ENCODE measurements around the gene CDCA4. TPM values are rescaled to one million over a fixed set of nuclear protein-coding genes. Genes with fewer than 3 reads are reported as not detected.
A peak's percentile ranks its signal among the peaks of the same experiment; 100 is the strongest.

The CDCA4 gene
- total RNA-seq, 1 donor from 2014 or later, result 64.6 TPM

- Mint-ChIP-seq H3K36me3 (ENCODE audit: low read depth) (peaks cover 17% of the 10 kb centered on the region), H3K4me1 (peaks cover 67% of the 10 kb centered on the region), H3K9me3 (no peaks in the 10 kb centered on the region), H3K27ac (peak overlapping the region; percentile 87), H3K4me3 (peak overlapping the region; percentile 92), H3K27me3 (no peaks in the 10 kb centered on the region)
- DNase-seq, result no peak
- intact Hi-C loops (cut with micrococcal nuclease), result loop anchor here (10.0 kb wide), 1 partner anchor 232 kb away; no protein-coding TSS in a partner anchor
Measured at GRCh38 chr14:105063056-105063455, 42.2 kb upstream of the CDCA4 start.

DNA sequence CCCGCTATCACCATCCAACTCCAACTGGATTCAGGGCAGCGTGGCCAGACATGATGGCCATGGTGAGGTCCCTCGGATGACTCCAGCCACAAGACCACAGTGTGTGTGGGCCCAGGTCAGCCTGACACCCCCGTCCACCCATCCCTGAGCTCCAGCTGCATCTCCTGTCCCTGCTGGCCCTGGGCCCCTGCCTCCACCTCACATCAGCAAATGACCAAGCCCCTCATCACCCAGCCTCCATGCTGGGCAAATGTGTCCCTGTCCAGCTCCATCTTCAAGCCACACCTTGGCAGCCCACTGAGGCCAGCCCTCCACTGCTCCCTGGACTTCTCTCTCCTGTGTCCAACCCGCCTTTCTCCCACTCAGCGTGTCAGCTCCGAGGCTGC is 41.2 kb upstream of the CDCA4 start:
- Mint-ChIP-seq H3K9me3 (no peaks in the 10 kb centered on the region), H3K27ac (peak overlapping the region; percentile 96), H3K4me3 (peak overlapping the region; percentile 92), H3K27me3 (no peaks in the 10 kb centered on the region), H3K4me1 (peaks cover 61% of the 10 kb centered on the region), H3K36me3 (ENCODE audit: low read depth) (peaks cover 22% of the 10 kb centered on the region)
- intact Hi-C loops (cut with micrococcal nuclease), result loop anchor here (10.0 kb wide), 1 partner anchor 233 kb away; no protein-coding TSS in a partner anchor
- DNase-seq, result no peak

- DNase-seq, result peak; percentile 82
- intact Hi-C loops (cut with micrococcal nuclease), result loop anchor here (1.0 to 10.0 kb wide), 2 partner anchors 9 to 233 kb away; no protein-coding TSS in a partner anchor
- H3K9me3 Mint-ChIP-seq, result no peaks in the 10 kb centered on the region
- peaks cover 26% of the 10 kb centered on the region for H3K36me3 Mint-ChIP-seq (ENCODE audit: low read depth)
- peak overlapping the region; percentile 92 for H3K4me3 Mint-ChIP-seq
- no peaks in the 10 kb centered on the region for H3K27me3 Mint-ChIP-seq
- peak overlapping the region; percentile 96 for H3K27ac Mint-ChIP-seq
- peaks cover 58% of the 10 kb centered on the region for H3K4me1 Mint-ChIP-seq
Measured at GRCh38 chr14:105061428-105062047, 40.7 kb upstream of the CDCA4 start.

GRCh38 chr14:105060751-105061427 is 40.0 kb upstream of the CDCA4 start:
- DNase-seq, result peak; percentile 84
- Mint-ChIP-seq H3K4me1 (peaks cover 54% of the 10 kb centered on the region), H3K9me3 (no peaks in the 10 kb centered on the region), H3K27ac (peak overlapping the region; percentile 96), H3K36me3 (ENCODE audit: low read depth) (peaks cover 26% of the 10 kb centered on the region), H3K27me3 (no peaks in the 10 kb centered on the region), H3K4me3 (peak overlapping the region; percentile 92)
- intact Hi-C loops (cut with micrococcal nuclease), result loop anchor here (1.0 to 10.0 kb wide), 2 partner anchors 9 to 234 kb away; no protein-coding TSS in a partner anchor

- H3K9me3 Mint-ChIP-seq, result no peaks in the 10 kb centered on the region
- H3K27me3 Mint-ChIP-seq, result no peaks in the 10 kb centered on the region
- H3K4me1 Mint-ChIP-seq, result peaks cover 49% of the 10 kb centered on the region
- H3K4me3 Mint-ChIP-seq, result peak overlapping the region; percentile 92
- no peak for DNase-seq
- peaks cover 27% of the 10 kb centered on the region for H3K36me3 Mint-ChIP-seq (ENCODE audit: low read depth)
- H3K27ac Mint-ChIP-seq, result peak overlapping the region; percentile 96
- intact Hi-C loops (cut with micrococcal nuclease), result loop anchor here (10.0 kb wide), 1 partner anchor 235 kb away; no protein-coding TSS in a partner anchor
Measured at GRCh38 chr14:105059925-105060565, 39.2 kb upstream of the CDCA4 start.

DNA sequence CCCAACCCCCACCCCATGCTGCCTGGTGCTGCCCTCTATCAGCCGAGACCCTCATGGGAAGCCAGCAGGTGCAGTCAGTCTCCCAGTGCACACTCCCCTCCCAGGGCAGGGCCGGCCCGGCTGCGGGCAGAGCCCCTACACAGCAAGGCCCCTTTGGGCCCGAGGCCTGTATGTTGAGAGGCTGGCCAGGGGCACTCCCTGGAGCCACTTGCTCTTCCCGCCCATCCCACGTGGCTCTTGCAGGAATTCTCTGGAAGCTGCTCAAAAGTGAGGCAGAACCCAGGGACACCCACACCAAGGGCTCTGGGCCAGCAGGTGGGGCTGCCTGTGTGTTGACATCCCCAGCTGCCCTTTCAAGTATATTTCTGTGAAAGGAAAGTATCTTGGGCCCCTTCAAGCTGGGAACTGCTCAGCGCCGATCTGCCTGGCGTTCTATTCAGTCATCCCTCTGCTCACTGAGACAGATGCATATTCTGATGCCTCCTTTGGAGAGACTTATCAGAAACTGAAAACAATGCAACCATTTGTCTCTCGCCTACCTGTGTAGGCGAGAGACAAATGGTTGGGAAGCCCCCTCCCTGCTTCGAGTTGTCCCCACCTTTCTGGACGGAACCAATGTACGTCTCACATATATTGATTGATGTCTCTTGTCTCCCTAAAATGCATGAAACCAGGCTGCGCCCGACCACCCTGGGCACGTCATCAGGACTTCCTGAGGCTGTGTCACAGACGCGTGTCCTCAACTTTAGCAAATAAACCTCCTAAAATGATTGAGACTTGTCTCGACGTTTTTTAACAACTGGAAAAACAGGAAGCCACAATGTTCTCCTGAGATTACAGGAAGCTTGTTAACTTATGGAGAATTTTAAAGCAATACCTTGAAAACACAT is 38.4 kb upstream of the CDCA4 start:
- DNase-seq, result peak; percentile 79

DNA sequence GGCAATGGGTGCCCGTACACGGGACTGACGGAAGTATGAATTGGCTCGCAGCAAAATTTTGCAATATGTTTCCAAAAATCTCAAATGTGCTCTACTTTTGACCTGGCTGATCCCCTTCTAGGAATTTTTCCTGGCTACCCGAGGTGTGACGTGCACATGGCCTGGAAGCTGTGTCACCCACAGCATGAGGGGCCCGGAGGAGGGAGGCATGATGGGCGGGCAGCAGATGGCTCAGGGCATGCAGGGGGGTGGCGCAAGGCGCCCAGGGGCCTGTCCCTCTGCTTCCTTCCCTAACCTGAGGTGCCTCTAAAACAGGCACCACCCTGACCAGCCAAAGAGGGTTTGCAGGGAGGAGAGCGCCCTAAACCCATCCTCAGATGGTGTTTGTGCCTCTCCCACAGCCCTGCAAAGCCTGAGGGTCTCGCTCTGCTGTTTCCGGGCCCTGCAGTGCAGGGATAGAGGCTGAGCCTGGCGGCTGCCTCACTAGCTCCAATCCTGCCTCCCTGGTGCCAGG is 37.7 kb upstream of the CDCA4 start:
- Mint-ChIP-seq H3K4me3 (peak overlapping the region; percentile 17), H3K4me1 (peaks cover 42% of the 10 kb centered on the region), H3K36me3 (ENCODE audit: low read depth) (peaks cover 28% of the 10 kb centered on the region), H3K9me3 (no peaks in the 10 kb centered on the region), H3K27me3 (no peaks in the 10 kb centered on the region), H3K27ac (peak overlapping the region; percentile 96)
- DNase-seq, result no peak
- intact Hi-C loops (cut with micrococcal nuclease), result no loop called here

More for the DNA sequence above, 38.4 kb upstream of the CDCA4 start:
- intact Hi-C loops (cut with micrococcal nuclease), result no loop called here
- H3K4me3 Mint-ChIP-seq, result peak overlapping the region; percentile 92
- no peaks in the 10 kb centered on the region for H3K27me3 Mint-ChIP-seq
- no peaks in the 10 kb centered on the region for H3K9me3 Mint-ChIP-seq
- peaks cover 26% of the 10 kb centered on the region for H3K36me3 Mint-ChIP-seq (ENCODE audit: low read depth)
- peaks cover 43% of the 10 kb centered on the region for H3K4me1 Mint-ChIP-seq
- H3K27ac Mint-ChIP-seq, result peak overlapping the region; percentile 96

GRCh38 chr14:105056303-105056831 is 35.5 kb upstream of the CDCA4 start:
- peaks cover 28% of the 10 kb centered on the region for H3K4me1 Mint-ChIP-seq
- H3K9me3 Mint-ChIP-seq, result no peaks in the 10 kb centered on the region
- peaks cover 33% of the 10 kb centered on the region for H3K36me3 Mint-ChIP-seq (ENCODE audit: low read depth)

DNA sequence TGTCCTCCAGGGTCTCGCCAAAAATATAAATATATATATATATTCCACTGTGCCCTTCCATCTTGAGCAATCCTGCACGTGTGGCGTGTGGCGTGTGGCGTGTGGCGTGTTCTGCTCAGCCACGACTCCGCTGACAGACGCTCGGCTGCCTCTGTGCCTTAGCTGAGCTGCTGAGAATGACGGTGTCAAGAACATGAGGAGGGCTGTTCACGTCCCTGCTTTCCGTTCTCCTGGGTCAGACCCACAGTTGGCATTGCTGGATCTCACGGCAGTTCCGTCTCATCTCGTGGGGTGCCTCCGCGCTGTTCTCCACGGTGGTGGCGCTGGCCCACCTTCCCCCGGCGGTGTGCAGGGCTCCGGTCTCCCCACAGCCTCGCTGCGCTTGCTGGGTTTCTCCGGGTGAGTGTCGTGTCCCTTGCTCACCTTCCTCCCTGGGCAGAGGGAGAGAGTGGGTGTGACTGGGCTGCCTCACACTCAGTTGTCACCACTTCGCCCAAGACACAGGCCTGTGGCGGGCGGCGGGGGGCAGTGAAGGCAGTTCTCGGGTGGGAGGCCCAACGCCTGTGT is 34.9 kb upstream of the CDCA4 start:
- no peaks in the 10 kb centered on the region for H3K9me3 Mint-ChIP-seq
- intact Hi-C loops (cut with micrococcal nuclease), result no loop called here
- H3K27ac Mint-ChIP-seq, result no peak overlapping the region
- H3K4me1 Mint-ChIP-seq, result peaks cover 28% of the 10 kb centered on the region
- DNase-seq, result no peak
- H3K36me3 Mint-ChIP-seq (ENCODE audit: low read depth), result peaks cover 37% of the 10 kb centered on the region
- H3K27me3 Mint-ChIP-seq, result no peaks in the 10 kb centered on the region
- no peak overlapping the region for H3K4me3 Mint-ChIP-seq

More at GRCh38 chr14:105056303-105056831, 35.5 kb upstream of the CDCA4 start:
- DNase-seq, result no peak
- intact Hi-C loops (cut with micrococcal nuclease), result no loop called here
- Mint-ChIP-seq H3K4me3 (no peak overlapping the region), H3K27ac (no peak overlapping the region), H3K27me3 (no peaks in the 10 kb centered on the region)

- Mint-ChIP-seq H3K9me3 (no peaks in the 10 kb centered on the region), H3K27me3 (no peaks in the 10 kb centered on the region), H3K4me1 (peaks cover 24% of the 10 kb centered on the region), H3K36me3 (ENCODE audit: low read depth) (peaks cover 37% of the 10 kb centered on the region), H3K27ac (no peak overlapping the region), H3K4me3 (no peak overlapping the region)
- intact Hi-C loops (cut with micrococcal nuclease), result no loop called here
- DNase-seq, result no peak
Measured at GRCh38 chr14:105055334-105055733, 34.5 kb upstream of the CDCA4 start.

GRCh38 chr14:105053996-105054395 is 33.1 kb upstream of the CDCA4 start:
- no peak overlapping the region for H3K27ac Mint-ChIP-seq
- H3K4me3 Mint-ChIP-seq, result no peak overlapping the region
- intact Hi-C loops (cut with micrococcal nuclease), result no loop called here
- no peaks in the 10 kb centered on the region for H3K9me3 Mint-ChIP-seq
- H3K4me1 Mint-ChIP-seq, result peaks cover 10% of the 10 kb centered on the region
- H3K36me3 Mint-ChIP-seq (ENCODE audit: low read depth), result peaks cover 34% of the 10 kb centered on the region
- DNase-seq, result no peak
- H3K27me3 Mint-ChIP-seq, result no peaks in the 10 kb centered on the region

DNA sequence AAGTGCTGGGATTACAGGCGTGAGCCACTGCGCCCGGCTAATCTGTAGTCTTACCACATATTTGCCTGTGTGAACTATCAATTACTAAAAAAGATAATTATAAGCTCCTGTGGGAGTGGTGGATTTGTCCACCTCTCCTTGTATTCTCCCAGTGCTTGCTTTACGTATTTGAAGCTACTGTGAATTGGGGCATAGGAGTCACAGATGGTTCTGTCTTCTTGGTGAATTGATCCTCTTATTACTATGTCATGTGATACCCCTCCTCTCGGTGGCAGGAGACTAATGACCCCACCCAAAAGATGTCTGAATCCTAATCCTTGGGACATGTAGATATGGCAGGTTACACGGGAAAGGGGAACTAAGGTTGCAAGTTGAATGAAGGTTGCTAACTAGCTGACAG is 32.5 kb upstream of the CDCA4 start:
- DNase-seq, result no peak
- intact Hi-C loops (cut with micrococcal nuclease), result no loop called here
- H3K27me3 Mint-ChIP-seq, result no peaks in the 10 kb centered on the region
- no peaks in the 10 kb centered on the region for H3K9me3 Mint-ChIP-seq
- H3K4me1 Mint-ChIP-seq, result peaks cover 6% of the 10 kb centered on the region
- no peak overlapping the region for H3K27ac Mint-ChIP-seq
- H3K4me3 Mint-ChIP-seq, result no peak overlapping the region
- peaks cover 35% of the 10 kb centered on the region for H3K36me3 Mint-ChIP-seq (ENCODE audit: low read depth)

GRCh38 chr14:105052110-105052458 is 31.2 kb upstream of the CDCA4 start:
- no peaks in the 10 kb centered on the region for H3K9me3 Mint-ChIP-seq
- intact Hi-C loops (cut with micrococcal nuclease), result no loop called here
- no peaks in the 10 kb centered on the region for H3K27me3 Mint-ChIP-seq
- H3K4me3 Mint-ChIP-seq, result no peak overlapping the region
- peaks cover 29% of the 10 kb centered on the region for H3K36me3 Mint-ChIP-seq (ENCODE audit: low read depth)
- peaks cover 3% of the 10 kb centered on the region for H3K4me1 Mint-ChIP-seq
- H3K27ac Mint-ChIP-seq, result no peak overlapping the region
- DNase-seq, result no peak
